HG02610 (cell line): ENCODE measurements around the gene TUBGCP5.
"Not testable (repeated sequence)": the region's sequence is repeated elsewhere in the genome, so short reads cannot be mapped to it uniquely, and the experiment has no call there.

Experiments
- ATAC-seq: cut with Tn5 transposase; IDR thresholded peaks from one replicate; pipeline ENCODE4 v1.9.1; 2021; ENCODE audit warnings: mild to moderate bottlenecking, moderate library complexity; ENCODE audit not compliant: unreplicated experiment

TUBGCP5 gene

DNA sequence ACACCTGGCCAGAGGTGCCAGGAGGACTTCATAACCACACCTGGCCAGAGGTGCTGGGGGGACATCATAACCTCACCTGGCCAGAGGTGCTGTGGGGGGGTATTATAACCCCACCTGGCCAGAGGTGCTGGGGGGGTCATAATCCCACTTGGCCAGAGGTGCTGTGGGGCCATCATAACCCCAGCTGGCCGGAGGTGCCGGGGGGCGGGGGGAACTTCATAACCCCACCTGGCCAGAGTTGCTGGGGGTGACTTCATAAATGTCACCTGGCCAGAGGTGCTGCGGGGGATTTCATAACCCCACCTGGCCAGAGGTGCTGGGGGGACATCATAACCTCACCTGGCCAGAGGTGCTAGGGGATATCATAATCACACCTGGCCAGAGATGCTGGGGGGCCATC lies 4.2 kb upstream of the TUBGCP5 start:
- ATAC-seq, result not testable (repeated sequence)

GRCh38 chr15:23041736-23042135 lies 2.4 kb upstream of the TUBGCP5 start:
- ATAC-seq, result not testable (repeated sequence)

DNA sequence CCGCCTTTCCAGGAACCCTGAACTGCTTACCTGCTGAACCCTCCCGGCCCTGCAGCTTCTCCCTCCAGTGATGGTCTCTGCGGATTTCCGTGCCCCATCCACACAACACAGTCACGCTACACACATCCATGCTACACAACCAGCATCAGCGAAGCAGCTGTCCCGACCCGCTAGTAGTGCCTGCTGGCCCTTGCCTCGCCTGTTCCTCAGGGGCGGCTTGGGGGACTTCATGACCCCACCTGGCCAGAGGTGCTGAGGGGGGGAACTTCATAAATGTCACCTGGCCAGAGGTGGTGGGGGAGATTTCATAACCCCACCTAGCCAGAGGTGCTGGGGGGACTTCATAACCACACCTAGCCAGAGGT lies 530 bp upstream of the TUBGCP5 start:
- ATAC-seq, result peak; percentile 19

- ATAC-seq, result peak; percentile 9
Measured at GRCh38 chr15:23038726-23039142, 635 bp downstream of the TUBGCP5 start.

DNA sequence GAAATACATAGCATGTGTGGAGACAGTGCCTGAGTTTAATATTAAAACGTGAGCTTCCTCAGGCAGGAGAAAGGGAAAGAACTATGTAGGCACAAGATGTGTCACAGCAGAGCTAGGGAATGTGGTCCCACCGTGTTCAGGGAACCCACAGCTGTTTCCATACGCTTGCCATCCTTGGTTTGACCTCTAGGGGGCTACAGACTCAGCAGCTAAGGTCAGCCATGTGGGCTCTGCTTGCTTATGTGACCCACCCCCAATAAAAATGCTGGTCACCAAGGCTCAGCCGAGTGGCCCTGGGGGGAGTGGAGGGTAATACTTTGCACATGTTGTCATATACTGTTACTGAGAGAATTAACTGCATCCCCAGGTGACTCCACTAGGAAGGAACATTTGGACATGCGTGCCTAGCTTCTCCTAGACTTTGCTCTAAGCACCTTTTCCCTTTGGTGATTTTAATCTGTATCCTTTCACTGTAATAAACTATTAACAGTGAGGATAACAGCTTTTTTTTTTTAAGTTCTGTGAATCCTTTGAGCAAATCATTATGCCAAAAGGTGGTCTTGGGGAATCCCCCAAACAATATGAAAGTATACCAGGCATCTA lies 3.3 kb downstream of the TUBGCP5 start:
- no peak for ATAC-seq

DNA sequence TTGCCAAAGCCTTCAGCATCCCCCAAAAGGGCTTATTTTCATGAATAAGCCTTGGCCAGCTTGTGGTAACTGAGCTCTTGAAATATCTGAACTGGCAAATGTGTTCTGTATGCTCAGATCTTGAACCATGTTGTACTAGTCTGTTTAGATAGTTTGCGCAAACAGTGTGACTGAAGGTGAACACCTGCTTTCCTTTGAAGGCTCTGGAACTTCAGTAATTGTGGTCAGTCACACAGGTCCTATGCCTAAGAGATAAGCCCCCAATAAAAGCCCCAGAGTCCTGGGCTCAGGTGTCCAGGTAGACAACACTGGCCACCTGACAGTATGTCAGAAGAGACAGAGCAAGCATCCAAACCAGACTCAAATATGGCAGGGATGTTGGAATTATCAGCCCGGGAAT lies 5.4 kb downstream of the TUBGCP5 start:
- ATAC-seq, result no peak

- ATAC-seq, result no peak
Measured at GRCh38 chr15:23026218-23026617, 13.2 kb downstream of the TUBGCP5 start.

DNA sequence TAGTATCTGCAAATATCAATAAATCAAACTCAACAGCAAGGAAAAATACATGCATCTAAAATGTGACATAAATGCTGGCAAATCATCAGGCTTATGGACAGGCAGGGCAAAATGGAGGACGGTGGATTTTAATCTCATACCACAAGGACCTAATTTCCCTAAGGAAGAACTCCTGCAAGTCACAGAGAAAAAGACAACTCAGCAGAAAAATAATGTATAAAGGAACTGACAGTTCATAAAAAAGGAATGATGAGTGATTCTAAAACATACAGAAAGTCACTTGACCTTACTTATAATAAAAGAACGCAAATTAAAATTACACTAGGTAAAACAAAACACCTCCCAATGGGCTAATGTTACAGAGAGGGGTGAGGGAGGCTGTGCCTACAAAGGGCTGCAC lies 17.2 kb downstream of the TUBGCP5 start:
- no peak for ATAC-seq

- ATAC-seq, result no peak
Measured at GRCh38 chr15:23014394-23015000, 24.9 kb downstream of the TUBGCP5 start.

DNA sequence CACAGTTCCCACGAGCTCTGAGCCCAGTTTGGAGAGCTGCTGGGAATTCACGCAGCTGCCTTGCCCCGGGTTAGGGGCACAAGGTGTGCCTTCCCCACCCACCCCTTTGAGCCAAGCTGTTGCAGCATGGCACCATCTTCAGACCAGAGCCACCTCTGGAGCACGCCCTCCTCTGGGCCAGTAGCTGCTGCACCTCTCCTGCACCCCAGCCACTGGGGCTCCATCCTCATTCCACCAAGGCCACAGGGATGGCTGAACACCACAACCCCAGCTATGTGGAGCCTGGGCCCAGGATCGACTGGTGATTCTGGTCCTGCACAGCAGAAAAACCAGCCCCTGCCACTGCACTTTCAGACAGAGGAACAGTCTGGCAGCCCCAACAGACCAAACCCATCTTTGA lies 25.7 kb downstream of the TUBGCP5 start:
- no peak for ATAC-seq

DNA sequence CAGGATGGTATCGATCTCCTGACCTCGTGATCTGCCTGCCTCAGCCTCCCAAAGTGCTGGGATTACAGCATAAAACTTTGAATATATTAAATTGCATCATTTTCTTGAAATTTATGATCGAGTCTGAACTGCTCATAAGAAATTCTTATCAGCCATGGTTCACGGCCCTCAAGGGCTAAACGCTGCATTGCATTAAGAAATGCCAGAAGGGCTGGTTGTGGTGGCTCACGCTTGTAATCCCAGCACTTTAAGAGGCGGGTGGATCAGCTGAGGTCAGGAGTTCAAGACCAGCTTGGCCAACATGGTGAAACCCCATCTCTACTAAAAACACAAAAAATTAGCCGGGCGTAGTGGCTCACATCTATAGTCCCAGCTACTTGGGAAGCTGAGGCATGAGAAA lies 26.8 kb downstream of the TUBGCP5 start:
- not testable (repeated sequence) for ATAC-seq

- no peak for ATAC-seq
Measured at GRCh38 chr15:23003736-23004135, 35.6 kb downstream of the TUBGCP5 start.

- no peak for ATAC-seq
Measured at GRCh38 chr15:23002920-23003319, 36.4 kb downstream of the TUBGCP5 start.

- no peak for ATAC-seq
Measured at GRCh38 chr15:22995795-22996194, 43.6 kb downstream of the TUBGCP5 start.

DNA sequence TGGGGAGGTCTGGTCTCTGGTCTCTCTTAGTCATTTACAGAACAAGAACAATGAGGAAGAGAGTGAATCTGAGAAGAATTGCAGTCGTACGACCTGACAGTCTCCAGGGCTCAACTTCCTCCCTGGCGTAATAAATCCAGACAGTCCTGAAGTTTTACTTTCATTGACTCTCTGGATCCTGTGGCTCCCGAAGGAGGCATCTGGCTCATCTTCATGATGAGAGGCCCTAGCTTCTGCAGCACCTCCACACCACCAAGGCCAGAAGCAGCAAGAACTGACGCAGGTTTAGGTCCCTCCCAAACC lies 47.4 kb downstream of the TUBGCP5 start:
- ATAC-seq, result no peak

- ATAC-seq, result no peak
Measured at GRCh38 chr15:22989576-22990477, 49.5 kb downstream of the TUBGCP5 start.

DNA sequence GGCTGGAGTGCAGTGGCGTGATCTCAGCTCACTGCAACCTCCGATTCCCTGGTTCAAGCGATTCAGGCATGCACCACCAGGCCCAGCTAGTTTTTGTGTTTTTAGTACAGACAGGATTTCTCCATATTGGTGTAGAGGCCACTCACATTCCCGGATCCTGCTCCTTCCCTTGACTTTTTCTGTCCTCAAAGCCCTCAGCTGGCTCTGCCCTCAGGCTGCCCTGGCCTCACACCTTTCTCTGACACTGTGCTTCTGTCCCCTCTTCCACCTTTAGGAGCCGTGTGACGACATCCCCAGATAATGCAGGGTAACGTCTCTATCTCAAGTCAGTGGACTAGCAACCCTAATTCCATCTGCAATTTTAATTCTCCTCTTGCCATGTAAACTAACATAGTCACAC lies 50.6 kb downstream of the TUBGCP5 start:
- no peak for ATAC-seq

- not testable (repeated sequence) for ATAC-seq
Measured at GRCh38 chr15:22981931-22982330, 57.4 kb downstream of the TUBGCP5 start.

- no peak for ATAC-seq
Measured at GRCh38 chr15:22981051-22981840, 58.1 kb downstream of the TUBGCP5 start.

GRCh38 chr15:22980189-22981050 lies 58.9 kb downstream of the TUBGCP5 start, which contains the start of gene CYFIP1:
Gene CYFIP1, minus strand, starts transcription at chr15:22980368. Its CDS starts 33,083 bp downstream, at chr15:22947285.
- peak; percentile 77 for ATAC-seq
